CD4-positive, alpha-beta T cell treated with Interleukin-2 at 100 ng/mL for 4 hours (primary cell): ENCODE results near the gene NRP2.

ENCODE experiments used
- DNase-seq: peaks from one replicate; pipeline ENCODE4 v3.0.0-alpha.2; 2020; ENCODE audit warnings: low spot score

NRP2 gene

DNA sequence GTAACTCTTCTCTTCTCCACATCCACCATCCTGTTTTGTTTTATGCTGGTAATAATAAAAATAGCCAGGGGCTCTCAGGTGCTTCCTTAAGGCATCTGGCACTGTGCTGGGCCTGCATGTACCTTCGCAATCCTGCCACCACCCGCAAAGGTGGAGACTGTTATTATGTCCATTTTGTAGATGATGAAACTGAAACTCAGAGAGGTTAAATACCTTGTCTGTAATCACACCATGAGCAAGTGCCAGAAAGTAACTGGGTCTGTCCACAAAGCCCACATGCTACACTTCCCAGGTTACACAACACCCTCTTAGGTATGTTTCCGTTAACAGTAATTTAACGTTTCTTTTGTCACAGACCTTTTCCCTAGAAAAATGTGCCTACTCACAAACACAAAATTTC, 27.0 kb downstream of the NRP2 start:
- no peak for DNase-seq

DNA sequence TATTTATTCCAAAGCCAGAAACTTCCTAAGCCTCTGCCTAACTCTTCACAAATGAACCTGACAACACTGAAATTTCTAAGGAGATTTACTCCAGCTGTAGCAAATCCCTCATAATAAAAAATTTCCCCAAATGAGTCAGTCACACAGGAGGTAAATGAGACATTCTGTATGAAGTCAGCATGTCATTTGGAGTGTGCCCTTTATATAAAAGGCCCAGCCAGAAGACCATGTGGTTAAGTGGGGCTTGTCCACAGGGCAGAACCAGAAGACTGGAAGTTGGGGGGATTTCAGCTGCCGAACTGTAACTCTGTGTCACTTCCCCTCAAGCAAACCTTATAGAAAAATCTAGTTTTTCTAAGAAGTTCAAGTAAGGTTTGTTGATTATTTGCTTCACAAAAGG, 30.2 kb downstream of the NRP2 start:
- DNase-seq, result no peak

DNA sequence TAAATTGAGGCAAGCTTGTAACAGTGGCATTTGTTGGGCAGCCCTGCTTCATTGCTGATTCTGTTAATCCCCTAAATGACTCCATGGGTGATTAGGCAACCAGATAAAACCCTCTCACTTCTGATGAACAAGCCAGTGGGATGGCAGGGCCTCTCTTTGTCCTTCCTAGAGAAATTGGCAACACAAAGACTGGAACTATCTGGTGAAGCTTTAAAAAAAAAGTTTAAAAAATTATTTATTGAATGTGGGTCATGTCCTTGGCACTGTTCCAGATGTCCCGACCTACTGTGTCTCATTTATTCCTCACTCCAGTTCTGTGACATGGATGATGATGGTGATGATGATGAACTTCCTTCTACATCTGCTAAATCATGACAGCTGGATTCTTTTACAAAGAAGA, 30.8 kb downstream of the NRP2 start:
- DNase-seq, result no peak

GRCh38 chr2:205714058-205714776, 31.9 kb downstream of the NRP2 start:
- no peak for DNase-seq

- DNase-seq, result no peak
These were observed 32.8 kb downstream of the NRP2 start for GRCh38 chr2:205714789-205715720.

- DNase-seq, result no peak
These were observed 33.7 kb downstream of the NRP2 start for GRCh38 chr2:205715831-205716525.

DNA sequence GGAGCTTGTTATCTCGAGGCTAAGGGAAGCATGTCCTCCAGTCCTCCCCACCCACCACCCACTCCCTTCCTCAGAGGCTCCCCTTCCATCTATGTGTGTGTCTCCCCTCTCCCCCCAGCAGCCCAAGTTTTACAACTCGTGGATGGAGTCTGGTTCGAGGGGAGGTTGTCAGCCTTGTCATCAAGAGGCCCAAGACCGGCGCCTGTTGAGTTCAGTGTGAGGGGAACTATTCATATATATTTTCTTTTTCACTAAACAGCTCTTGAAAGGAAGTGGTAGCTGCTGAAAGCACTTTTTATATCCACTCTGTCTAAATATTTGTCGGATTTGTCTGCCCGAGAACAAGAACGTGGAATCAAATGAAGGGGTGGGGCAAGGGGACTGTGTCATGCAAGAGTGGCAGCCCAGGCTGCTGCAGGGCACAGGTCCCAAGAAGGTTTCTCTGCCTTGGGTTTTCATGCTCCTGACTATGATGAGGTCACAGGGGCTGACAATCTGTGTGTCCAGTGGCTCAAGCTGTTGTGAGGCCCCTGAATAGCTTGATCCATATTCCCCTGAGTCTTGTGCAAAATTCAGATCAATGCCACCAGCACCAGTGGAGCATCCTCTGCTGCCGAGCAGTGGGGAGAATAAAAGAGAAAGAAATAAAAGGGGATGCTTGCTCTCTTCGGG, 35.0 kb downstream of the NRP2 start:
- no peak for DNase-seq

DNA sequence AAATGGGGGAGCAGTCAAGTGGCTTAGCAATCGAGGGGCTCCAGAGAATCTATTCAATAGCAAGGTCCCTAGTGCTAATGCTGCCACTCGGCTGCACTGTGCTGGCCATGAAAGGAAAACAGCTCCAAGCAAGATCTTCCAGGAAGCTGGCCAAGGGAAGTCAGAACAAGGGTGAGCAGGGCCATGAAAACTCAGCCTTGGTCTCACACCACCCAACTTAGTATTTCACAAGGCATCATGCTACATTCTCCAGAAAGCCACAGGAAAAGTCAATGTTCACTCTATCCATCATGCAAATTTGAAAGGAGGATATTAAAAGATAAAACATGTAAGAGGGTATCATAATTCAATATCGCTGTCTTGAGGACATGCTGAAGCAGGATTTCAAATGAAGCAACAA, 35.7 kb downstream of the NRP2 start:
- DNase-seq, result no peak

DNA sequence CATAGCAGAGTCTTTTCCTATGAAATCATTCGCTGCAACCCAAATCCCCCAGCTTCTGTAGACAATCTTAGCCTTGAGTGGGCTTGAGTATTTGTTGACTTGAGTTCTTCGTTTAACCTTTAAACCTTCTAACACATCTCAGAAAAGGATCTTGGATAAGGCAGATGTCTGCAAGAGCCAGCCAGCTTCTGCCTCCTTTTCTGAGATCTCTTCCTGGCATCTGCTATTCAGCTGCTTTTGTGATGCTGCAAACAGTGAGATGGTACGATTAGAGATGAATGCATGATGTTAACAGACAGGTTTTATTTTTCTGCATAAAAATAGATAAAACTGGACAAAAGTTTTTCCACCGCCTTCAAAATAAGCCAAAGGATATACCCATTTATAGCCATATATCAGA, 37.5 kb downstream of the NRP2 start:
- DNase-seq, result no peak

DNA sequence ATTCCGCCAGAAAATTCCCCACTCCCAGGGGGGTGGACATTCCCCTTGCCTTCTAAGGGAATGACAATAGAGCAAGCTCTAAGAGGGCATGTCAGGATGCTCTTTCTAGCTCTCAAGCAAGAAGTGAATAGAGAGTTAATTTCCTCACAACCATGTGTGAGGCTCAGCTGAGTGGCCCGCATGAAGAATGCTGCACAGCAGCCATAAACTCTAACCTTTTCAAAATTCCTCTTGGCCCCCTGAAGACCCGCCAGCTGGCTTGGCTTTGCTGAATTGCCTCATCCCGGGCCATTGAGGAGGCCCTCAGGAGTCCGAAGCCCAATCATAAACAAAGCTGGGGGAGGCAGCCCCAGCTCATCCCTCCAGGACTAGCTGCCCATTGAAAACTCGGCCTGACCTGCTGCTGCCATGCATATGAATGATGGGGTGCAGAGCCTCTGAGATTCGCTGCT, 38.2 kb downstream of the NRP2 start:
- no peak for DNase-seq

GRCh38 chr2:205721057-205721449, 38.8 kb downstream of the NRP2 start:
- no peak for DNase-seq

- DNase-seq, result no peak
These were observed 40.1 kb downstream of the NRP2 start for GRCh38 chr2:205722283-205722918.

DNA sequence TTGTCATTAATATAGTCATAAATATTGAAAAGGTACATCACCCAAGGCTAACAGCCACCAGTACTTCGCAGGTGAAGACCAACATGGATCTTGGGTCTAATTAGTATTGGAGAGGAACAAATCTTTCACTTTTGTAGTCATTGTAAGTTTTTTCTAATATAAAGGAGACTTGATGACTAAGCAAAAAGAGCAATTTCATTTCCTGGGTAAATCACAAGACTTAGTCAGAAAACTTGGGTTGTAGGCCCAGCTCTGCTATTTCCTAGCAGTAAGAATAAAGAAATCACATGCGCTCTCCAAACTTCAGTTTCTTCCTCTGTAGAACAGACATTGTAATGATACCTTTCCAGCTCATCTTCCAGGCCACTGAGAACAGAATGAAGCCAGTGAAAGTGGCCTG, 40.9 kb downstream of the NRP2 start:
- DNase-seq, result no peak

DNA sequence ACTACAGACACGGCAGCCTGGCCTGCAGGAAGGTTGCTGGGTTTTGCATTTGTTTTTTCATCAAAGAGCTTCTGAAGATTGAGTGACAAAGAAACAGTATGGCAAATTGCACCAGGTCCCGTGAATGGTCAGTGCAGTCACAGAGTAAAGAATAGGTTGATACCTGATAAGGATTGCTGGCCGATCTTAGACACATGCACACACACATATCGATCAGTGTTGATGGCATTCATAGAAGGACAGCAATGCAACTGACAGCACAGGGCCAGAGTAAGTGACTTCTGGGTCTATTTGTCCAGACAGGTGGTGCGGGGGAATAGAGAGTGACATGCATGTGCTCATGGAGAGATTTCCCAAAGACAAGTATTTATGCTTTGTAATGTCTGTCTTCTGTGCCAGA, 42.8 kb downstream of the NRP2 start:
- no peak for DNase-seq

DNA sequence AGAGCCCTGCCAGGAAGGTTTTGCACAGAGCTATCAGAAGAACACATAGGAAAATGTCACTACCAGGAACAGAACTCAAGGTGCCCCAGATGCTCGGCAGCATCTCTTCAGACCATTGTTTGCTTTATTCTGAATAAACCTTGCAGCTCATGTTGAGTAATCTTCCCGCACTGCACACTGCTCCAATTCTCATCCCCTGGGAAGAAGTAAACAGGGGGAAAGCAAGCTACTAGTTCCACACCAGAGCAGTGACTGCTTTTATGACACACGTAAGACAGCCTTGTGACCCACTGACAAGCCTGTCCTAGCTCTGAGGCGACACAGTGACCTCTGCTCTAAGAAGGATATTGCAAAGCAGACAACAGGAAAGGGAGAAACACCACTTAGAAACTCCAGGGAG, 44.2 kb downstream of the NRP2 start:
- no peak for DNase-seq

DNA sequence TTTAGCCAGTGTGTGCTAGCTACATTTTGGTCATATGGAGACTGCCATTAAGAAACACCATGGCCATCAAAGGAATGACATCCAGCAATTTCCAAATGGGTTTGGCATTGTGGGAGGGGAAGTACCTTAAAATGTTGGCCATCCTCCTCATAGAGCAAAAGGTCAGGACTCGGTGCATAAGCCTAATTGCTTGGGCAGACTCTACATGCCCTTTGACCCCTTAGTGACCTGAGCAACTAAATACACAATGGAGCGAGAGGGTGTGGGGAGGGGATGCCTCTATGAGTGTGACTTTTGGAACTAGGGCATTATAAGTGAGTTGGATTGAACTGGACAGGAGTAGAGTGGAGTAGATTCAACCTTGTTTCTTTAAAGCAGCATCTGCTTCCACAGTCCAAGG, 44.9 kb downstream of the NRP2 start:
- DNase-seq, result no peak

- no peak for DNase-seq
These were observed 46.1 kb downstream of the NRP2 start for GRCh38 chr2:205728366-205728765.

- DNase-seq, result no peak
These were observed 47.9 kb downstream of the NRP2 start for GRCh38 chr2:205730191-205730590.

DNA sequence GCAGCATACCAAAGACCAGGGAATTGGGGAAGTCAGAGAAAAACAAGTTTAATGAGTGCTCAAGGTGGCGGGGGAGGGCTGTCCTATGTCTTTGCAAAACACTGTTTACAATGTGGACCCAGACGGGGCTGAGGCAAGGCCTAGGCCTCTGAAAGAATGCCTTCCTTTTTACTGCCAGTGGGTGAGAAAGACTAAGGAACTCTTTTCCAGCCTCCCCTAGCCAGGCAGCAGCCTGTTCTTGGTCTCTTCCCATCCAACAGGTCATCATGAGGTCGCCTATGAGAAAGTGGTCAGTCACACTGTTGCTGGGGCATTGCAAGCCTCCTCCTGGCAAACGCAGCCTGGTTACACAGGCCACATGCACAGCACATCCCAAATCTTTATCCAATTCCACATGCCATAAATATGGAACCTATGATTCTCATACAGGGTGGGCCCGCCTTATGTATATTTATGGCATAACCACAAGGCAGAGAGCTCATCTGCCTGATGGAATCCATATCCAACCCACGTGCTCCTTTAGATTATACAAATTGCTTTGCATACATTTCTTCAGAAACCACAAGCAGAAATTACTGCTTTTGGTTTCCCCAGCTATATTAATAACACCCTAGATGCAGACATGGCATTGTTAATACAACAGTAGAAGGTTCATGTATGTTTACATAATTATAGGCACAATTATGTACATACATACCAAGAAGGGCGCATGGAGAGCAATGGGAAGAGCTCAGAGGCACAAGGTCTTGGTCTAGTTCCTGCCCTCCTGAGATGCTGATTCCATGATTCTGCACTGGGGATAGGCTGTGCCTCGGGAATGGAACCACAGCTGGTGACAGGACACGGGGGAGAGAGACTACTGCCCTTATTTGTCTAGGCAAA, 48.6 kb downstream of the NRP2 start:
- no peak for DNase-seq

- no peak for DNase-seq
These were observed 49.3 kb downstream of the NRP2 start for GRCh38 chr2:205731583-205731981.

DNA sequence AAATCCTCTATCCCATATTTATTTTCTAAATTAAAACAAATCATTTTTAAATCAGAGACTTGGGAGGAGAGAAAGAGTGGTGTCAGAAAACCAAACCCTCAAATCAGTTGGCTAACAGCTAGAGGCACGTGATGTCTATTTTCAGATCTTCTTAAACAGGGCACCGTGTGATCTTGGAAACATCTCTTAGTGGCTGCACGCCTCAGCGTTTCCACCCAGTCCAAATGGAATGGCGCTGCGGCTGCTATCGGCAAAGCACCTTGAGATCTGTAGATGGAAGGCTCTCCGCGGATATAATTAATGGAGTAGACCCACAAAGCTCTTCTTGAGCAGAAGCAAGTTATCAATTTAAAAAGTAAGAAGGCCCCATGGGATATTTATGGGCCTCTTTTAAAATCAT, 50.0 kb downstream of the NRP2 start:
- no peak for DNase-seq
